ENCODE results near the gene CDC42BPB. TPM values are rescaled to one million over a fixed set of nuclear protein-coding genes. Genes with fewer than 3 reads are reported as not detected.

The CDC42BPB gene
- polyA plus RNA-seq, 1 donor (not counting 4 experiments of a cell fraction or from before 2014, with no cell fraction given): 41.3 TPM

- Histone ChIP-seq H3K4me2 (ENCODE audit: control insufficient read depth, extremely low read depth, insufficient read depth, low read depth, low read length) (no peak overlapping the region), H3K4me3 (ENCODE audit: control insufficient read depth in 2 of 3, extremely low read depth in 1 of 3, insufficient read depth in 2 of 3, low read depth in 1 of 3, low read length in 3 of 3) (no peak overlapping the region), H3K4me1 (ENCODE audit: control insufficient read depth, extremely low read depth, insufficient read depth, low read length) (no peaks in the 10 kb centered on the region), H3K36me3 (ENCODE audit: control insufficient read depth in 2 of 2, extremely low read depth in 1 of 2, insufficient read depth in 2 of 2, low read length in 2 of 2) (peaks cover 41 to 60% of the 10 kb centered on the region in 2 experiments), H3K27ac (ENCODE audit: control insufficient read depth, insufficient read depth, low read length) (no peak overlapping the region), H3K9me1 (ENCODE audit: control insufficient read depth, extremely low read depth, insufficient read depth, low read length) (no peaks in the 10 kb centered on the region), H2AFZ (ENCODE audit: control insufficient read depth, low read length) (no peak overlapping the region), H4K20me1 (ENCODE audit: control insufficient read depth, extremely low read depth, insufficient read depth, low read length) (no peaks in the 10 kb centered on the region), H3K27me3 (ENCODE audit: control insufficient read depth, extremely low read depth, insufficient read depth, low read length) (no peaks in the 10 kb centered on the region), H3K9me3 (ENCODE audit: control insufficient read depth, low read depth, low read length) (no peaks in the 10 kb centered on the region), H3K9ac (ENCODE audit: control insufficient read depth, extremely low read depth, insufficient read depth, low read length) (no peak overlapping the region), H3K79me2 (ENCODE audit: control insufficient read depth, insufficient read depth, low read length) (no peaks in the 10 kb centered on the region)
- no peak for TF ChIP-seq EZH2 (IDR thresholded peaks at IDR 0.05; ENCODE audit: low read length)
- TF ChIP-seq, protein P1, sequence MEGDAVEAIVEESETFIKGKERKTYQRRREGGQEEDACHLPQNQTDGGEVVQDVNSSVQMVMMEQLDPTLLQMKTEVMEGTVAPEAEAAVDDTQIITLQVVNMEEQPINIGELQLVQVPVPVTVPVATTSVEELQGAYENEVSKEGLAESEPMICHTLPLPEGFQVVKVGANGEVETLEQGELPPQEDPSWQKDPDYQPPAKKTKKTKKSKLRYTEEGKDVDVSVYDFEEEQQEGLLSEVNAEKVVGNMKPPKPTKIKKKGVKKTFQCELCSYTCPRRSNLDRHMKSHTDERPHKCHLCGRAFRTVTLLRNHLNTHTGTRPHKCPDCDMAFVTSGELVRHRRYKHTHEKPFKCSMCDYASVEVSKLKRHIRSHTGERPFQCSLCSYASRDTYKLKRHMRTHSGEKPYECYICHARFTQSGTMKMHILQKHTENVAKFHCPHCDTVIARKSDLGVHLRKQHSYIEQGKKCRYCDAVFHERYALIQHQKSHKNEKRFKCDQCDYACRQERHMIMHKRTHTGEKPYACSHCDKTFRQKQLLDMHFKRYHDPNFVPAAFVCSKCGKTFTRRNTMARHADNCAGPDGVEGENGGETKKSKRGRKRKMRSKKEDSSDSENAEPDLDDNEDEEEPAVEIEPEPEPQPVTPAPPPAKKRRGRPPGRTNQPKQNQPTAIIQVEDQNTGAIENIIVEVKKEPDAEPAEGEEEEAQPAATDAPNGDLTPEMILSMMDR (optimal IDR thresholded peaks at IDR 0.05 in 1 of 3, IDR thresholded peaks at IDR 0.05 in 1 of 3, conservative IDR thresholded peaks at IDR 0.05 in 1 of 3; ENCODE audit: extremely low read depth in 1 of 3, insufficient read depth in 2 of 3, low read length in 3 of 3): no peak
- dilution Hi-C loops (cut with MboI; ENCODE audit: extremely low pct_ligation_motif_present, low sequenced_read_pairs): no loop called here
- no peak for DNase-seq (ENCODE audit: low read depth, low spot score)
- FAIRE-seq: no peak
These were observed 91.2 kb downstream of the CDC42BPB start for GRCh38 chr14:102965971-102966655.

GRCh38 chr14:102965282-102965681 lies 92.1 kb downstream of the CDC42BPB start:
- Histone ChIP-seq H3K79me2 (ENCODE audit: control insufficient read depth, insufficient read depth, low read length) (no peaks in the 10 kb centered on the region), H4K20me1 (ENCODE audit: control insufficient read depth, extremely low read depth, insufficient read depth, low read length) (no peaks in the 10 kb centered on the region), H3K4me1 (ENCODE audit: control insufficient read depth, extremely low read depth, insufficient read depth, low read length) (no peaks in the 10 kb centered on the region), H3K4me2 (ENCODE audit: control insufficient read depth, extremely low read depth, insufficient read depth, low read depth, low read length) (no peak overlapping the region), H3K27me3 (ENCODE audit: control insufficient read depth, extremely low read depth, insufficient read depth, low read length) (no peaks in the 10 kb centered on the region), H3K9me3 (ENCODE audit: control insufficient read depth, low read depth, low read length) (no peaks in the 10 kb centered on the region), H3K4me3 (ENCODE audit: control insufficient read depth in 2 of 3, extremely low read depth in 1 of 3, insufficient read depth in 2 of 3, low read depth in 1 of 3, low read length in 3 of 3) (no peak overlapping the region), H3K9ac (ENCODE audit: control insufficient read depth, extremely low read depth, insufficient read depth, low read length) (no peak overlapping the region), H3K27ac (ENCODE audit: control insufficient read depth, insufficient read depth, low read length) (no peak overlapping the region), H3K9me1 (ENCODE audit: control insufficient read depth, extremely low read depth, insufficient read depth, low read length) (no peaks in the 10 kb centered on the region), H2AFZ (ENCODE audit: control insufficient read depth, low read length) (no peak overlapping the region), H3K36me3 (ENCODE audit: control insufficient read depth in 2 of 2, extremely low read depth in 1 of 2, insufficient read depth in 2 of 2, low read length in 2 of 2) (peaks cover 46 to 56% of the 10 kb centered on the region in 2 experiments)
- no peak for TF ChIP-seq EZH2 (IDR thresholded peaks at IDR 0.05; ENCODE audit: low read length)
- TF ChIP-seq, protein P1 (optimal IDR thresholded peaks at IDR 0.05 in 1 of 3, IDR thresholded peaks at IDR 0.05 in 1 of 3, conservative IDR thresholded peaks at IDR 0.05 in 1 of 3; ENCODE audit: extremely low read depth in 1 of 3, insufficient read depth in 2 of 3, low read length in 3 of 3): no peak
- dilution Hi-C loops (cut with MboI; ENCODE audit: extremely low pct_ligation_motif_present, low sequenced_read_pairs): no loop called here
- FAIRE-seq (no peak), DNase-seq (ENCODE audit: low read depth, low spot score) (no peak)
